ENCODE results near the gene CYP2E1. TPM values are rescaled to one million over a fixed set of nuclear protein-coding genes. Genes with fewer than 3 reads are reported as not detected.

CYP2E1 gene
- total and polyA plus RNA-seq, 2 donors (not counting 1 experiment from before 2014, with no cell fraction given): 1.1 to 1.3 TPM

- WGBS (ENCODE audit: insufficient coverage): 6% methylated on average over 37 of the region's 50 CpGs
- Histone ChIP-seq H3K27ac (ENCODE audit: low read length in 2 of 2) (no peak overlapping the region), H3K4me3 (ENCODE audit: control extremely low read depth in 1 of 5, extremely low read depth in 1 of 5, insufficient read depth in 1 of 5, low read depth in 2 of 5, low read length in 4 of 5) (peak overlapping the region in 1 of 5 experiments; percentile 24), H2AFZ (ENCODE audit: insufficient read depth, low read depth, low read length, poor library complexity, severe bottlenecking) (no peak overlapping the region), H3K27me3 (replicated peaks in 1 of 4; ENCODE audit: control extremely low read depth in 1 of 4, control insufficient read depth in 3 of 4, insufficient read depth in 4 of 4, low read length in 3 of 4) (peaks cover 0 to 58% (median 17%) of the 10 kb centered on the region in 4 experiments), H4K20me1 (ENCODE audit: control insufficient read depth, insufficient read depth, low read length, poor library complexity, severe bottlenecking) (no peaks in the 10 kb centered on the region), H3K4me1 (ENCODE audit: control insufficient read depth in 2 of 2, insufficient read depth in 2 of 2, low read length in 2 of 2) (peaks cover 8 to 24% of the 10 kb centered on the region in 2 donors), H3K79me2 (ENCODE audit: control insufficient read depth, insufficient read depth, low read length) (no peaks in the 10 kb centered on the region), H3K9ac (ENCODE audit: low read length) (no peak overlapping the region), H3K36me3 (replicated peaks in 1 of 2; ENCODE audit: control extremely low read depth in 1 of 2, control insufficient read depth in 1 of 2, extremely low read depth in 1 of 2, insufficient read depth in 2 of 2, low read length in 1 of 2) (no peaks in the 10 kb centered on the region), H3K9me3 (ENCODE audit: control extremely low read depth in 1 of 3, control insufficient read depth in 2 of 3, insufficient read depth in 1 of 3, low read length in 2 of 3) (peaks cover 0 to 38% (median 5%) of the 10 kb centered on the region in 3 donors), H3K4me2 (replicated peaks; ENCODE audit: low read depth, low read length, poor library complexity, severe bottlenecking) (peak overlapping the region; percentile 36)
- TF ChIP-seq EZH2 (IDR thresholded peaks at IDR 0.05; ENCODE audit: borderline replicate concordance, insufficient read depth, low read depth, low read length, poor library complexity, severe bottlenecking): no peak
- no peak for TF ChIP-seq CTCF (IDR thresholded peaks at IDR 0.05)
- ChIA-PET POLR2A (no interaction called here), CTCF (no interaction called here)
- intact Hi-C loops (cut with micrococcal nuclease): loop anchor here (10.0 kb wide), 1 partner anchor 94 kb away; no protein-coding TSS in a partner anchor
- Mint-ChIP-seq H3K27ac (no peak overlapping the region), H3K4me1 (peaks cover 13% of the 10 kb centered on the region), H3K9me3 (ENCODE audit: insufficient read depth) (peaks cover 2% of the 10 kb centered on the region), H3K4me3 (no peak overlapping the region), H3K27me3 (peaks cover 48% of the 10 kb centered on the region)
- DNase-seq: no peak
- no peak for ATAC-seq (ENCODE audit: low read depth)
These were observed 1.2 kb downstream of the CYP2E1 start for GRCh38 chr10:133528296-133528844.

- peak overlapping the region; percentile 11 for H3K9ac ChIP-seq (ENCODE audit: low read length)
- ATAC-seq (ENCODE audit: low read depth): no peak
- H3K27ac ChIP-seq (ENCODE audit: low read length in 2 of 2): no peak overlapping the region
- WGBS (ENCODE audit: insufficient coverage): 1% methylated on average over 31 of the region's 37 CpGs
- Mint-ChIP-seq H3K4me3 (peak overlapping the region; percentile 29), H3K27me3 (peaks cover 51% of the 10 kb centered on the region), H3K4me1 (peaks cover 13% of the 10 kb centered on the region), H3K27ac (no peak overlapping the region), H3K9me3 (ENCODE audit: insufficient read depth) (no peaks in the 10 kb centered on the region)
- no peaks in the 10 kb centered on the region for H3K79me2 ChIP-seq (ENCODE audit: control insufficient read depth, insufficient read depth, low read length)
- peaks cover 0 to 35% (median 0%) of the 10 kb centered on the region in 3 donors for H3K9me3 ChIP-seq (ENCODE audit: control extremely low read depth in 1 of 3, control insufficient read depth in 2 of 3, insufficient read depth in 1 of 3, low read length in 2 of 3)
- H4K20me1 ChIP-seq (ENCODE audit: control insufficient read depth, insufficient read depth, low read length, poor library complexity, severe bottlenecking): no peaks in the 10 kb centered on the region
- POLR2A ChIA-PET: no interaction called here
- peak; percentile 14 for DNase-seq
- peaks cover 8 to 24% of the 10 kb centered on the region in 2 donors for H3K4me1 ChIP-seq (ENCODE audit: control insufficient read depth in 2 of 2, insufficient read depth in 2 of 2, low read length in 2 of 2)
- H2AFZ ChIP-seq (ENCODE audit: insufficient read depth, low read depth, low read length, poor library complexity, severe bottlenecking): no peak overlapping the region
- TF ChIP-seq EZH2 (IDR thresholded peaks at IDR 0.05; ENCODE audit: borderline replicate concordance, insufficient read depth, low read depth, low read length, poor library complexity, severe bottlenecking) (no peak), CTCF (IDR thresholded peaks at IDR 0.05) (no peak)
- peaks cover 0 to 64% (median 17%) of the 10 kb centered on the region in 4 experiments for H3K27me3 ChIP-seq (replicated peaks in 1 of 4; ENCODE audit: control extremely low read depth in 1 of 4, control insufficient read depth in 3 of 4, insufficient read depth in 4 of 4, low read length in 3 of 4)
- peak overlapping the region; percentile 36 for H3K4me2 ChIP-seq (replicated peaks; ENCODE audit: low read depth, low read length, poor library complexity, severe bottlenecking)
- intact Hi-C loops (cut with micrococcal nuclease): loop anchor here (10.0 kb wide), 1 partner anchor 94 kb away; no protein-coding TSS in a partner anchor
- CTCF ChIA-PET: no interaction called here
- H3K36me3 ChIP-seq (replicated peaks in 1 of 2; ENCODE audit: control extremely low read depth in 1 of 2, control insufficient read depth in 1 of 2, extremely low read depth in 1 of 2, insufficient read depth in 2 of 2, low read length in 1 of 2): no peaks in the 10 kb centered on the region
- peak overlapping the region in 1 of 5 experiments; percentile 24 for H3K4me3 ChIP-seq (ENCODE audit: control extremely low read depth in 1 of 5, extremely low read depth in 1 of 5, insufficient read depth in 1 of 5, low read depth in 2 of 5, low read length in 4 of 5)
These were observed 1.8 kb downstream of the CYP2E1 start for GRCh38 chr10:133528845-133529575.
